ENCODE measurements around the gene TESPA1.

DNA sequence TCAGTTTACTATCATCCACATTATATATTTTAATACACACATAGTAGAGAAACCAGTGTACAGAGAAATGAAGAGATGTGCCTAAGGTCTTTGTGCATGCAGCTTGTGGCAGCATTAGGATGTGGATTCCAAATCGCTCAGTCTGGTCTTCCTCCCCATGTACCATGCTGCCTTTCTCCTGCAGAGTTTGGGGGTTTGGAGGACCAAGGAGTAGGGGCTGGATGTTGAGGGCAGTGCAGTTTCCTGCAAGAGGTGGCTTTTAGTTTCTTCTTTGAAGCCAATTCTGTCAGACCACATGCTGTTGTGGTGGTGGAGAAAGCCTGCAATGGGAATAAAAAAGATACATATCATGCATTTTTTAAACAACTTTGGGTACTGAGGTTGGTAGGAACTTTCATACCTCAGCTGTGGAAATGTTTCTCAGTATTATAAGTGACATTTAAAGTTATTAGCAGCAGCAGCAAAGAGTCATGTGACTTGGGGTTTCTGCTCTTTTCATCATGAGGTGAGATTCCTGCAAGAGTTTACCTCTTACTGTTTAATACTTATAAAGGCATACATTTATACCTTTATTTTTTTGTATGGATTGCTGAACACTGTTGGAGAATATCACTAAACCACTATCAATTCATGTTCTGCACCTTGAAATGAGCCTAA lies 34.4 kb downstream of the TESPA1 start:
- TF ChIP-seq POLR2A (IDR thresholded peaks at IDR 0.05; ENCODE audit: low read length) (no peak), GATA1 (IDR thresholded peaks at IDR 0.05; ENCODE audit: low read depth, low read length) (no peak)

Data from erythroblast (primary cell).